GM19468 (cell line): ENCODE measurements around the gene RNF123.
"Not testable (repeated sequence)": the region's sequence is repeated elsewhere in the genome, so short reads cannot be mapped to it uniquely, and the experiment has no call there.

ENCODE experiments used
- ATAC-seq: cut with Tn5 transposase; IDR thresholded peaks from one replicate; pipeline ENCODE4 v1.9.1; 2021; ENCODE audit warnings: mild to moderate bottlenecking, moderate library complexity, moderate number of reproducible peaks; ENCODE audit not compliant: unreplicated experiment; ENCODE audit errors: extremely low read depth

RNF123 gene

GRCh38 chr3:49733551-49733950, 44.2 kb downstream of the RNF123 start:
- ATAC-seq: no peak

GRCh38 chr3:49734752-49735151, 45.4 kb downstream of the RNF123 start:
- ATAC-seq: no peak

GRCh38 chr3:49738067-49738713, 48.8 kb downstream of the RNF123 start:
- ATAC-seq: no peak

DNA sequence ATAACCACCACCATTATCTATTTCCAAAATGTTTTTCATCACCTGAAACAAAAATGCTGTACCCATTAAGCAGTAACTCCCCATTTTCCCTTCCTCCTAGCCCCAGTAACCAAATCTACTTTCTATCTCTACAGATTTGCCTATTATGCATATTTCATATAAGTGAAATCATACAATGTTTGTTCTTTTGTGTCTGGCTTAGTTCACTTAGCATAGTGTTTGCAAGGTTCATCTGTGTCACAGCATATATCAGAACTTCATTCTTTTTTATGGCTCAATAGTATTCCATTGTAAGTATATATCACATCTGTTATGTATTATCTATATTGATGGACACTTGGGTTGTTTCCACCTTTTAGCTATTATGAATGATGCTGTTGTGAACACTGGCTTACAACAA, 51.1 kb downstream of the RNF123 start:
- no peak for ATAC-seq

DNA sequence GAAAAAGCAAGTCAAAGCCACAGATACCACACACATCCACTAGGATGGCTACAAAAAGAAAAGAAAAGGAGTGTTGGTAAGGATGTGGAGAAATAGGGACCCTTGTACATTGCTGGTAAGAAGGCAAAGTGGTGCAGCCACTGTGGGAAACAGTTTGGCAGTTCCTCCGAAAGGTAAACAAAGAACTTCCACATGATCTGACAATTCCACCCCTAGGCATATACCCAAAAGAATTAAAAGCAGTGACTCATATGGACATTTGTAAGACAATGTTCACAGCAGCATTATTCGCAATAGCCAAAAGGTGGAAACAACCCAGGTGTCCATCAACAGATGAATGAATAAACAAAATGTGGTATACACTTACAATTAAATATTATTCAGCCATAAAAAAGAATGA, 56.6 kb downstream of the RNF123 start:
- no peak for ATAC-seq

GRCh38 chr3:49747792-49748480, 58.6 kb downstream of the RNF123 start:
- ATAC-seq: no peak

GRCh38 chr3:49748874-49749273, 59.5 kb downstream of the RNF123 start:
- not testable (repeated sequence) for ATAC-seq

DNA sequence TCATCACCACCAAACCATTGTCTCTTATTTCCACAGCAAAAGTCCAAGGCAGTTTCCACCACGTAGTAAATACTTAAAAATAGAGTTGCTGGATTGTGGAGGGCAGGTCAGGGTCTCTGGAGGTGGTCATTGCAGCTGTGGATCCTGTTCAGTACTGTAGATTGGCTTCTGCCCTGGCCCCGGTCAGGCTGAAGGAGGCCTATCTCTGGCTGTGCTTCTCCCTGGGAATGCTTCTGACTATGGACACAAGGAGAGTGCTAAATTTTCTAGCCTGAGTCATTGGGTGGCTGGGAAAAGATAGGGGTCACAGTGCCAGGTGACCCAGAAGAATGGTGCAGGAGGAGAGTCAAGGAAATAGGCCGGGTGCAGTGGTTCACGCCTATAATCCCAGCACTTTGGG, 60.7 kb downstream of the RNF123 start:
- ATAC-seq: no peak

DNA sequence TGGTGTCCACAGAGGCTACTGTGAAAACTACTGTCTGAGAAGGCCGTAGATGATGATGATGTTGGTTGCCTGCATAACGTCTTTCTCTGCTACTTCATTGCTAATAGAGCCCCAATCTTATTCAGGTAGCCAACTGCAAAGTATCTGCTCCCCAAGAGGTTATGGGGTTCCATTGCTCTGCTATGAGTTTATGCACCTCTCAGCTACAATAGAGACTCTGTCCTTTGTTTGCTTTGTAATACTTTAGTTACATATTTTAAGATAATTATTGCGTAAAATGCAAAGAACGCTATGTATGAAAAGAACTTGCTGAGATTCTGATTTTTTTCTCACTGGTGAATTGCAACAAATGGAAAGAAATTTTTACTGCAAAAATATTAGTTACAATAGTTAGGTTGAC, 62.1 kb downstream of the RNF123 start:
- ATAC-seq: no peak

DNA sequence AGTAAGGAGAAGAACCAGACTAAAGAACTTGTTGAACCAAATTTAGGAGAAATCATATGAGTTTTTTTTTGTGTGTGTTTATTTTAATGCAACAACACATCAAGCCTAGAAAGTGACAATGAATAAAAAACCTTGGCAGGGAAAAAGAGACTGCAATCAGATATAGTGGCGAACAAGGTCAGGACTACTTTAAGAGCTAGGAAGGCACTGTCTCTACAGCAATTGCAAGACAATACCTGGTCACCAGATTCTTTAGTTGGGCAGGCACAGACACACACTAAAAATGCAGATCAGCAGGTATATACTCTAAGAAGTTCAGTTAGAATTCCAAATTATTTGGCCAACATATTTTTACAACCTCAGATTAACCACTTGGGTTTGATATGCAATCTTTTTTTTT, 65.2 kb downstream of the RNF123 start:
- ATAC-seq: no peak

- no peak for ATAC-seq
Measured at GRCh38 chr3:49756036-49756435, 66.7 kb downstream of the RNF123 start.

DNA sequence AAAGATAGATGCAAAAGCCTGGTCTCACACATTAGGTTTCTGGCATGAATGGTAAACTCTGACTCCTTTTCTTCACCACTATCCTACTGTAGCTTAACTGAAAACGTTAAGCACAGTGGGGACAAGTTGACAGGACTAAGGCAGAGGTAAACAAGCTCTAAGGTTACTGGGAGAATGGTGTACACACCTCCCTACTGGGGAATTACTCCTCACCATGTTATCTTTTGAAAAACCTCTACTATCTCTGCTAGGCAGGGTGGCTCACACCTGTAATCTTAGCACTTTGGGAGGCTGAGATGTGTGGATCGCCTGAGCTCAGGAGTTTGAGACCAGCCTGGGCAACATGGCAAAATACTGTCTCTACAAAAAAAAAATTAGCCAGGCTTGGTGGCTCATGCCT, 67.8 kb downstream of the RNF123 start:
- ATAC-seq: no peak

DNA sequence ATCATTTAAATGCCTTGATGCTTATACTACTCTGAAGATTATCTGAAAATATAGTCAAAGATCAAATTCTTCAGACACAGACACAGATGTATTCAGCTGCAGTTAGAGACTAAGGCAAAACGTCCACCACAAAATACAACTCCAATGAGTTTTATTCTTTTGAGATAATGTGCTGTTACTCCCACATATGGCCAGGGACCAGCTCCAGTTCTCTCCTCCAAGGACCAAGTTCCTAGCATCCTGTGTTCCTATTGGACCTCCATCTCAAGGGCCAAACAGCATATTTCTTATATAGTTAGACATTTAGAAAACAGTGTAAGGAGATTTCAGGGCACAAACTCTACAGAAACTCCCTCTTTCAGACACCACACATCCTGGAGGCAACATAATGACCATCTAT, 69.9 kb downstream of the RNF123 start:
- ATAC-seq: no peak

GRCh38 chr3:49761661-49762060, 72.3 kb downstream of the RNF123 start:
- ATAC-seq: no peak

- ATAC-seq: no peak
Measured at GRCh38 chr3:49763981-49764380, 74.6 kb downstream of the RNF123 start.

GRCh38 chr3:49769286-49769915, 80.0 kb downstream of the RNF123 start:
- no peak for ATAC-seq

DNA sequence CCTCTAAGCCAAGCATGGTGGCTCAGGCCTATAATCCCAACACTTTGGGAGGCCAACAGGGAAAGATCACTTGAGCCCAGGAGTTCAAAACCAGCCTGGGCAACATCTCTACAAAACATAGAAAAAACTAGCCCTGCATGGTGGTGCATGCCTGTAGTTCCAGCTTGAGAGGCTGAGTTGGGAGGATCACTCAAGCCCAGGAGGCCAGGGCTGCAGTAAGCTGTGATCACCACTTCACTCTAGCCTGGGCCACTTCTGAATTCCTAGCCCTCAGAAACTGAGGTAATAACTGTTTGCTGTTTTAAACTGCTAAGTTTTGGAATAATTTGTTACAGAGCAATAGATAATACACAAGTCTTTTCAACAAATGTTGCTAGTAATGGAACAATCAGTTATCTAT, 80.6 kb downstream of the RNF123 start:
- ATAC-seq: no peak
